ENCODE results near the gene IYD.

IYD gene

DNA sequence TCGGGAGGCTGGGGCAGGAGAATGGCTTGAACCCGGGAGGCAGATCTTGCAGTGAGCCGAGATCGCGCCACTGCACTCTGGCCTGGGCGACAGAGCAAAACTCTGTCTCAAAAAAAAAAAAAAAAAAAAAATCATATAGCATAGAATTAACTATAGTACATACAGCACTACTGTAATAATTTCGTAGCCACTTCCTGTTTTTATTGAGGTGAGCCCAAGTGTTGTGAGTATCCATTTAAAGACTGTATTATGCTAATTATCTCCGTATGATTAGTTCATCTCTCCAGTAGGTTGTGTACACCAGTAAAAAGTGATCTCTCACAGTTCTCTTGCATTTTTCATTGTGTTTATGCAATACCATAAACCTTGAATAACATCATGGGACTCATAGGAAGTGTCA is 70.6 kb downstream of the IYD start:
- Histone ChIP-seq H3K9me2 (replicated peaks; ENCODE audit: low read depth, low read length) (no peaks in the 10 kb centered on the region), H3K4me3 (ENCODE audit: low read length, poor library complexity, severe bottlenecking) (no peak overlapping the region), H3K79me2 (ENCODE audit: insufficient read depth, low read length) (no peaks in the 10 kb centered on the region), H3K4me2 (ENCODE audit: low read depth, low read length, poor library complexity, severe bottlenecking) (no peak overlapping the region), H3K27me3 (ENCODE audit: insufficient read depth, low read length, poor library complexity, severe bottlenecking) (no peaks in the 10 kb centered on the region), H2AFZ (ENCODE audit: low read length) (no peak overlapping the region), H3K9ac (ENCODE audit: low read depth, low read length, poor library complexity, severe bottlenecking) (no peak overlapping the region), H3K9me3 (ENCODE audit: insufficient read depth, low read depth, low read length) (no peaks in the 10 kb centered on the region), H3K36me3 (ENCODE audit: insufficient read depth, low read length) (no peaks in the 10 kb centered on the region), H4K20me1 (ENCODE audit: insufficient read depth, low read length, poor library complexity, severe bottlenecking) (no peaks in the 10 kb centered on the region), H3K4me1 (ENCODE audit: insufficient read depth, low read length, poor library complexity, severe bottlenecking) (no peaks in the 10 kb centered on the region), H3F3A (ENCODE audit: low read depth) (no peaks in the 10 kb centered on the region)
- TF ChIP-seq EZH2phosphoT487 (IDR thresholded peaks at IDR 0.05; ENCODE audit: borderline replicate concordance): no peak
- TF ChIP-seq, protein P1, sequence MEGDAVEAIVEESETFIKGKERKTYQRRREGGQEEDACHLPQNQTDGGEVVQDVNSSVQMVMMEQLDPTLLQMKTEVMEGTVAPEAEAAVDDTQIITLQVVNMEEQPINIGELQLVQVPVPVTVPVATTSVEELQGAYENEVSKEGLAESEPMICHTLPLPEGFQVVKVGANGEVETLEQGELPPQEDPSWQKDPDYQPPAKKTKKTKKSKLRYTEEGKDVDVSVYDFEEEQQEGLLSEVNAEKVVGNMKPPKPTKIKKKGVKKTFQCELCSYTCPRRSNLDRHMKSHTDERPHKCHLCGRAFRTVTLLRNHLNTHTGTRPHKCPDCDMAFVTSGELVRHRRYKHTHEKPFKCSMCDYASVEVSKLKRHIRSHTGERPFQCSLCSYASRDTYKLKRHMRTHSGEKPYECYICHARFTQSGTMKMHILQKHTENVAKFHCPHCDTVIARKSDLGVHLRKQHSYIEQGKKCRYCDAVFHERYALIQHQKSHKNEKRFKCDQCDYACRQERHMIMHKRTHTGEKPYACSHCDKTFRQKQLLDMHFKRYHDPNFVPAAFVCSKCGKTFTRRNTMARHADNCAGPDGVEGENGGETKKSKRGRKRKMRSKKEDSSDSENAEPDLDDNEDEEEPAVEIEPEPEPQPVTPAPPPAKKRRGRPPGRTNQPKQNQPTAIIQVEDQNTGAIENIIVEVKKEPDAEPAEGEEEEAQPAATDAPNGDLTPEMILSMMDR (conservative IDR thresholded peaks at IDR 0.05; ENCODE audit: low read length): no peak

DNA sequence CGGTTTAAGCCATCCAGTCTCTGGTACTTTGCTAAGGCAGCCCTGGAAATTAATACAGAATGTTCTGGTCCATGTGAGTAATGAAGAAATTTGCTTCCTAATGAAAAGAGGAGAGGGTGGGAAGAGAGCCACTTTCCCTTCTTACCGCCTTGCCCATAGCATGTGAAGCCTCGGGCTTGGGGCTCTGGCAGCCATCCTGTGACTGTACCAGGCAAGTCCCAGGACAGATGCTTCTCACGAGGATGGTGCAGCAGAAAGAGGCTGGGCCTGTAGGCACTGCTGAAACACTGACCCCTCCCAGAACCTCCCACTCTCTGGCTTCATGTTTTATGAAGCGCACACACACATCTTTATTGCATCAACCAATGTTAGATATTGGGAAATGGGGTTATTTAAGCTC is 74.8 kb downstream of the IYD start:
- Histone ChIP-seq H3K4me2 (ENCODE audit: low read depth, low read length, poor library complexity, severe bottlenecking) (no peak overlapping the region), H3K9ac (ENCODE audit: low read depth, low read length, poor library complexity, severe bottlenecking) (no peak overlapping the region), H3K79me2 (ENCODE audit: insufficient read depth, low read length) (no peaks in the 10 kb centered on the region), H3K9me2 (replicated peaks; ENCODE audit: low read depth, low read length) (no peaks in the 10 kb centered on the region), H3K4me1 (ENCODE audit: insufficient read depth, low read length, poor library complexity, severe bottlenecking) (no peaks in the 10 kb centered on the region), H4K20me1 (ENCODE audit: insufficient read depth, low read length, poor library complexity, severe bottlenecking) (no peaks in the 10 kb centered on the region), H3F3A (ENCODE audit: low read depth) (no peaks in the 10 kb centered on the region), H3K27me3 (ENCODE audit: insufficient read depth, low read length, poor library complexity, severe bottlenecking) (no peaks in the 10 kb centered on the region), H3K9me3 (ENCODE audit: insufficient read depth, low read depth, low read length) (no peaks in the 10 kb centered on the region), H2AFZ (ENCODE audit: low read length) (no peak overlapping the region), H3K36me3 (ENCODE audit: insufficient read depth, low read length) (no peaks in the 10 kb centered on the region), H3K4me3 (ENCODE audit: low read length, poor library complexity, severe bottlenecking) (no peak overlapping the region)
- TF ChIP-seq, protein P1 (conservative IDR thresholded peaks at IDR 0.05; ENCODE audit: low read length): no peak
- no peak for TF ChIP-seq EZH2phosphoT487 (IDR thresholded peaks at IDR 0.05; ENCODE audit: borderline replicate concordance)

DNA sequence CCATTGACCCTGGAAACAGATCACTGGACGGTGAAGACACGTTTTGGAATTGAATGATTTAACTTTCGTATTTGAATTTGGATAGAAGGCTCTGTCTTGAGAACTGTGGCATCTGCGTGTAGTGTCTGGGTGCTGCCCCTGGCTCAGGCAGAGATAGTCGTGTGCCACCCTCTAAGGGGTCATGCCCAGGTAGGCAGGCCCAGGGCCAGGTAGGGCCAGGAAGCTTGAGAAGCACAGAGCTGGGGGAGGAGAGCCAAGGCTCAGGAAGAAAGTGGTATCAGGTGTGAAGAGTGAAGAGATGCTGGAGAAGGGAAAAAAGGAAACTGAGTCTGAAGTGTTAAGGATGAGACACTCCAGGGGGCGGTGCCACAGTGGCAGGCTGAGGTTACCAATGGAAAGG is 75.5 kb downstream of the IYD start:
- Histone ChIP-seq H3K9me3 (ENCODE audit: insufficient read depth, low read depth, low read length) (no peaks in the 10 kb centered on the region), H3K9me2 (replicated peaks; ENCODE audit: low read depth, low read length) (no peaks in the 10 kb centered on the region), H3K4me1 (ENCODE audit: insufficient read depth, low read length, poor library complexity, severe bottlenecking) (no peaks in the 10 kb centered on the region), H3K4me2 (ENCODE audit: low read depth, low read length, poor library complexity, severe bottlenecking) (no peak overlapping the region), H3K9ac (ENCODE audit: low read depth, low read length, poor library complexity, severe bottlenecking) (no peak overlapping the region), H3K79me2 (ENCODE audit: insufficient read depth, low read length) (no peaks in the 10 kb centered on the region), H4K20me1 (ENCODE audit: insufficient read depth, low read length, poor library complexity, severe bottlenecking) (no peaks in the 10 kb centered on the region), H3K27me3 (ENCODE audit: insufficient read depth, low read length, poor library complexity, severe bottlenecking) (no peaks in the 10 kb centered on the region), H2AFZ (ENCODE audit: low read length) (no peak overlapping the region), H3F3A (ENCODE audit: low read depth) (no peaks in the 10 kb centered on the region), H3K36me3 (ENCODE audit: insufficient read depth, low read length) (no peaks in the 10 kb centered on the region), H3K4me3 (ENCODE audit: low read length, poor library complexity, severe bottlenecking) (no peak overlapping the region)
- TF ChIP-seq, protein P1 (conservative IDR thresholded peaks at IDR 0.05; ENCODE audit: low read length): no peak
- TF ChIP-seq EZH2phosphoT487 (IDR thresholded peaks at IDR 0.05; ENCODE audit: borderline replicate concordance): no peak

All from Loucy (cell line).